IPS-NIHi7 (cell line): ENCODE results near the gene UBA7.
"Not testable (repeated sequence)": the region's sequence is repeated elsewhere in the genome, so short reads cannot be mapped to it uniquely, and the experiment has no call there.

Source experiments
- DNase-seq: peaks from one replicate; pipeline ENCODE4 v3.0.0; 2012; ENCODE audit warnings: mixed read lengths; ENCODE audit errors: extremely low spot score

Gene UBA7

DNA sequence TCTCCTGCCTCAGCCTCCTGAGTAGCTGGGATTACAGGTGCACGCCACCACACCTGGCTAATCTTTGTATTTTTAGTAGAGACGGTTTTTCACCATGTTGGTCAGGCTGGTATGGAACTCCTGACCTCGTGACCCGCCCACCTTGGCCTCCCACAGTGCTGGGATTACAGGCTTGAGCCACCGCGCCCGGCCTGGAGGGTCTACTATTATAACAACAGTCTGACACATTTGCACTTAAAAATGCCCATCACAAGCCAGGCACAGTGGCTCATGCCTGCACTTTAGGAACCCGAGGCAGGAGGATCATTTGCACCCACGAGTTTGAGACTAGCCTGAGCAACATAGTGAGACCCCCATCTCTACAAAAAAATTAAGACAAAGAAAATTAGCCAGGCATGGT lies 31.5 kb downstream of the UBA7 start:
- not testable (repeated sequence) for DNase-seq

- no peak for DNase-seq
Observed at GRCh38 chr3:49781415-49782199, 32.1 kb downstream of the UBA7 start.

DNA sequence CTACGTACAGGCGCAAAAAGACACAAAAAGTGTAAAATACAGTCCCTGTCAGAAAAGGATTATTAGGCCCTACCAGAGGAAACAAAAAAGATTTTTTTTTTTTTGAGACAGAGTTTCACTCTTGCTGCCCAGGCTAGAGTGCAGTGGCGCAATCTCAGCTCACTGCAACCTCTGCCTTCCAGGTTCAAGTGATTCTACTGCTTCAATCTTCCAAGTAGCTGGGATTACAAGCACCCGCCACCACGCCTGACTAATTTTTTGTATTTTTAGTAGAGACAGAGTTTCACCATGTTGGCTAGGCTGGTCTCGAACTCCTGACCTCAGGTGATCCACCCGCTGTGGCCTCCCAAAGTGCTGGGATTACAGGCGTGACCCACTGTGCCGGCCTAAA lies 32.8 kb downstream of the UBA7 start:
- not testable (repeated sequence) for DNase-seq

- no peak for DNase-seq
Observed at GRCh38 chr3:49780080-49780974, 33.4 kb downstream of the UBA7 start.

GRCh38 chr3:49779358-49780079 lies 34.2 kb downstream of the UBA7 start:
- DNase-seq: no peak

- not testable (repeated sequence) for DNase-seq
Observed at GRCh38 chr3:49776101-49776500, 37.7 kb downstream of the UBA7 start.

DNA sequence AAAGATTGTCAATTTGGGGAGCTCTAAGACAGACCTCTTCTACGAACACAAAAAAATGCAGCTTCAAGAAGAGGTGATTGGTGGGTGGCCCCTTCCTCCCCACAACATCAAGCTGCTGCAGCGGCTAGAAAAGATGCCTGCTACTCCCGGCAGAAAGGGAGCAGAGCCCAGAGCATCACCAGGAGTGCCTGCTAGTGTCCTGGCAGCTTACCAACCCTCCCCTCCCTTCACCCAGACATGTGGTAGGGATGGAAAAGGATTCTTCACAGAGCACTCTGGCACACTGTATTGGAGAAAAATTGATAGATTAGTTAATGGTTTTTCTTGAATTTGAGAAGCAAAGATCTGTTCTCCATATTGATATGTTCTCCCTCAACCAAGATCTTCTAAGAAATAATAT lies 38.2 kb downstream of the UBA7 start:
- no peak for DNase-seq

DNA sequence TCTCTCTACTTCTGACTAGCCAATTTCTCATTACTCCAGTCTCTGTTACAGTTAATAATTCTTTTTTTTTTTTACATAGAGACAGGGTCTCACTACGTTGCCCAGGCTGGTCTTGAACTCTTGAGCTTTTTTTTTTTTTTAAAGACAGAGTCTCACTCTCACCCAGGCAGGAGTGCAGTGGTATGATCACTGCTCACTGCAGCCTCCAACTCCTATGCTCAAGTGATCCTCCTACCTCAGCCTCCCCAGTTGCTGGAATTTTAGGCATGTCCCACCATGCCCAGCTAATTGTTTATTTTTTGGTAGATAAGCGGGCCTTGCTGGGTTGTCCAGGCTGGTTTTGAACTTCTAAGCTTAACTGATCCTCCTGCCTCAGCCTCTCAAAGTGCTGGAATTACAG lies 41.0 kb downstream of the UBA7 start:
- DNase-seq: no peak

GRCh38 chr3:49771340-49771938 lies 42.3 kb downstream of the UBA7 start:
- no peak for DNase-seq

DNA sequence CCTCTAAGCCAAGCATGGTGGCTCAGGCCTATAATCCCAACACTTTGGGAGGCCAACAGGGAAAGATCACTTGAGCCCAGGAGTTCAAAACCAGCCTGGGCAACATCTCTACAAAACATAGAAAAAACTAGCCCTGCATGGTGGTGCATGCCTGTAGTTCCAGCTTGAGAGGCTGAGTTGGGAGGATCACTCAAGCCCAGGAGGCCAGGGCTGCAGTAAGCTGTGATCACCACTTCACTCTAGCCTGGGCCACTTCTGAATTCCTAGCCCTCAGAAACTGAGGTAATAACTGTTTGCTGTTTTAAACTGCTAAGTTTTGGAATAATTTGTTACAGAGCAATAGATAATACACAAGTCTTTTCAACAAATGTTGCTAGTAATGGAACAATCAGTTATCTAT lies 43.8 kb downstream of the UBA7 start:
- no peak for DNase-seq

DNA sequence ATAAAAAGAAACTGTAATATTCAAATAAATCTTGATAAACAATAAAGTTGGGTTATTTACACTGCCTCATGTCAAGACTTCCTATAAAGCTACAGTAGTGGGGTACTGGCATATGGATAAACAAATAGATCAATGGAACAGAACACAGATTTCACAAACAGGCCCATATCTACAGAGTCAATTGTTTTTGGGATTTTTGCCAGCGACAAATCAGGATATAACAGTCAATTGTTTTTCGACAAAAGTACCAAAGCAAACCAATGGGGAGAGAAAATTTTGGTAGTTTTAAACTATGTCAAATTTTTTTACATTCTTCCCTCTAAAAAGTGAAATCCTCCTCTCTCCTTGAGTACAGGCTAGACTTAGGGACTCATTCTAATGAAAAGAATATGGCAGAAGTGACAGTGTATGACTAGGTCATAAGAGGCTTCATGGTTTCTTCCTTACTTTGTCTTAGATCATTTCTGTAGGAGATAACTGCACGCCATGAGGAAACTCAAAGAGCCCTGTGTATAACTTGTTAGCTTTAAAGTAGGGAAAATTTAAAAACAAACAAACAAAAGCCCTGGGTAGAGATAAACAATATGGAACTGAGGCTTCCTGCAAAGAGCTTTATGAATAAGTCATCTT lies 44.4 kb downstream of the UBA7 start:
- DNase-seq: no peak

DNA sequence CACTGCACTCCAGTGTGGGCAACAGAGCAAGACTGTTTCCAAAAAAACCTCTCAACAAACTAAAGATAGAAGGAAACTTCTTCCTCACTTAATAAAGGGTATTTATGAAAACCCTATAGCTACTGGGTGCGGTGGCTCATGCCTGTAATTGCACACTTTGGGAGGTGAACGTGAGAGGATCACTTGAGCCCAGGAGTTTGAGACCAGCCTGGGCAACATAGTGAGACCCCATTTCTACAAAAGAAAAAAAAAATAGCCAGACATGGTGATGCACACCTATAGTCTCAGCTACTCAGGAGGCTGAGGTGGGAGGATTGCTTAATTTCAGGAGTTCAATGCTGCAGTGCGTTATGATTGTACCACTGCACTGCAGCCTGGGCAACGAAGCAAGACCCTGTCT lies 49.8 kb downstream of the UBA7 start:
- no peak for DNase-seq

GRCh38 chr3:49761661-49762060 lies 52.1 kb downstream of the UBA7 start:
- no peak for DNase-seq

DNA sequence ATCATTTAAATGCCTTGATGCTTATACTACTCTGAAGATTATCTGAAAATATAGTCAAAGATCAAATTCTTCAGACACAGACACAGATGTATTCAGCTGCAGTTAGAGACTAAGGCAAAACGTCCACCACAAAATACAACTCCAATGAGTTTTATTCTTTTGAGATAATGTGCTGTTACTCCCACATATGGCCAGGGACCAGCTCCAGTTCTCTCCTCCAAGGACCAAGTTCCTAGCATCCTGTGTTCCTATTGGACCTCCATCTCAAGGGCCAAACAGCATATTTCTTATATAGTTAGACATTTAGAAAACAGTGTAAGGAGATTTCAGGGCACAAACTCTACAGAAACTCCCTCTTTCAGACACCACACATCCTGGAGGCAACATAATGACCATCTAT lies 54.5 kb downstream of the UBA7 start:
- DNase-seq: no peak

- no peak for DNase-seq
Observed at GRCh38 chr3:49757197-49757596, 56.6 kb downstream of the UBA7 start.

DNA sequence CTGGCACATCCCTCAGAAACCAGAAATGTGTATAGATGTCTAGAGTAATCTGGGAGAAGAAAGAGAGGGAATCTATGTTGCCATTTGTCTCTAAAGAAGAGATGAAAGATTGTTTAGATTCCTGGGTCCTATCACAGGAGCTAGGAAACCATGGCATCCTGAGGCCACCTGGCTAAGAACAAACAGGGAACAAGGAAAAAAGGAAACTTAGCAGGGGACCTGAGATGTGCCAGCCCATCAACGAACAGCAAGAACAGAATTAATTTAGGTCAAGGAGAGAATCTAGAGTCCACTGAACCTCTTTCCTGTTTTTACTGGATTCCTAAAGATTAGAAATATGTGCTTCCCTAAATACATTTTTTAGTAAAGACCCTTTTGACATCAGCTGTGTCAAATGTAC lies 57.7 kb downstream of the UBA7 start:
- DNase-seq: no peak
